ENCODE measurements around the gene COL9A3.

The COL9A3 gene

DNA sequence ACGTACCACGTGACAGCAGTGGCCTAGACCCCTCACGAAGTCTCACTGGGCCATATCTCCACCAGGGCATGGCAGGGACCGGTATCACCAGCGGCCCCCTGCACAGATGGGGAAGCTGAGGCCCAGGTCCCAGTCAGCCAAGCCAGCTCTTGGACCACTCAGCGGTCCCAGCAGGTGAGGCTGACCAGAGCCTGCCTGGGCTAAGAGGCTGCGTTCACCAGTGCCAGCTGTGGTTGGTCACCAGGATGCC lies 23.2 kb upstream of the COL9A3 start:
- H3K9ac ChIP-seq (ENCODE audit: low read length) = peak overlapping the region; percentile 31; the same call in 1 of the 2 replicates
- peaks cover 15% of the 10 kb centered on the region for H3F3A ChIP-seq (ENCODE audit: insufficient read depth)
- TF ChIP-seq EZH2phosphoT487 (conservative IDR thresholded peaks at IDR 0.05; ENCODE audit: low read length) = no peak
- TF ChIP-seq, protein P1, sequence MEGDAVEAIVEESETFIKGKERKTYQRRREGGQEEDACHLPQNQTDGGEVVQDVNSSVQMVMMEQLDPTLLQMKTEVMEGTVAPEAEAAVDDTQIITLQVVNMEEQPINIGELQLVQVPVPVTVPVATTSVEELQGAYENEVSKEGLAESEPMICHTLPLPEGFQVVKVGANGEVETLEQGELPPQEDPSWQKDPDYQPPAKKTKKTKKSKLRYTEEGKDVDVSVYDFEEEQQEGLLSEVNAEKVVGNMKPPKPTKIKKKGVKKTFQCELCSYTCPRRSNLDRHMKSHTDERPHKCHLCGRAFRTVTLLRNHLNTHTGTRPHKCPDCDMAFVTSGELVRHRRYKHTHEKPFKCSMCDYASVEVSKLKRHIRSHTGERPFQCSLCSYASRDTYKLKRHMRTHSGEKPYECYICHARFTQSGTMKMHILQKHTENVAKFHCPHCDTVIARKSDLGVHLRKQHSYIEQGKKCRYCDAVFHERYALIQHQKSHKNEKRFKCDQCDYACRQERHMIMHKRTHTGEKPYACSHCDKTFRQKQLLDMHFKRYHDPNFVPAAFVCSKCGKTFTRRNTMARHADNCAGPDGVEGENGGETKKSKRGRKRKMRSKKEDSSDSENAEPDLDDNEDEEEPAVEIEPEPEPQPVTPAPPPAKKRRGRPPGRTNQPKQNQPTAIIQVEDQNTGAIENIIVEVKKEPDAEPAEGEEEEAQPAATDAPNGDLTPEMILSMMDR (IDR thresholded peaks at IDR 0.05; ENCODE audit: insufficient read depth, low read length, poor library complexity, severe bottlenecking) = no peak
- H3K27ac ChIP-seq (ENCODE audit: low read depth, low read length) = peak overlapping the region; percentile 22; the same call in 1 of the 2 replicates
- no peaks in the 10 kb centered on the region for H3K79me2 ChIP-seq (ENCODE audit: insufficient read depth, low read length)
- H3K9me2 ChIP-seq (replicated peaks; ENCODE audit: insufficient read depth, low read length) = no peaks in the 10 kb centered on the region
- no peaks in the 10 kb centered on the region for H3K27me3 ChIP-seq (ENCODE audit: low read length)
- H2AFZ ChIP-seq (ENCODE audit: low read depth, low read length, severe bottlenecking) = peak overlapping the region; percentile 76
- H3K36me3 ChIP-seq (ENCODE audit: low read length) = no peaks in the 10 kb centered on the region
- no peaks in the 10 kb centered on the region for H4K20me1 ChIP-seq (ENCODE audit: low read depth, low read length)
- H3K9me3 ChIP-seq (ENCODE audit: insufficient read depth, low read length) = no peaks in the 10 kb centered on the region
- peak overlapping the region; percentile 51 for H3K4me2 ChIP-seq (ENCODE audit: low read depth, low read length, poor library complexity, severe bottlenecking)
- H3K4me3 ChIP-seq (ENCODE audit: insufficient read depth, low read length, poor library complexity, severe bottlenecking) = no peak overlapping the region

DNA sequence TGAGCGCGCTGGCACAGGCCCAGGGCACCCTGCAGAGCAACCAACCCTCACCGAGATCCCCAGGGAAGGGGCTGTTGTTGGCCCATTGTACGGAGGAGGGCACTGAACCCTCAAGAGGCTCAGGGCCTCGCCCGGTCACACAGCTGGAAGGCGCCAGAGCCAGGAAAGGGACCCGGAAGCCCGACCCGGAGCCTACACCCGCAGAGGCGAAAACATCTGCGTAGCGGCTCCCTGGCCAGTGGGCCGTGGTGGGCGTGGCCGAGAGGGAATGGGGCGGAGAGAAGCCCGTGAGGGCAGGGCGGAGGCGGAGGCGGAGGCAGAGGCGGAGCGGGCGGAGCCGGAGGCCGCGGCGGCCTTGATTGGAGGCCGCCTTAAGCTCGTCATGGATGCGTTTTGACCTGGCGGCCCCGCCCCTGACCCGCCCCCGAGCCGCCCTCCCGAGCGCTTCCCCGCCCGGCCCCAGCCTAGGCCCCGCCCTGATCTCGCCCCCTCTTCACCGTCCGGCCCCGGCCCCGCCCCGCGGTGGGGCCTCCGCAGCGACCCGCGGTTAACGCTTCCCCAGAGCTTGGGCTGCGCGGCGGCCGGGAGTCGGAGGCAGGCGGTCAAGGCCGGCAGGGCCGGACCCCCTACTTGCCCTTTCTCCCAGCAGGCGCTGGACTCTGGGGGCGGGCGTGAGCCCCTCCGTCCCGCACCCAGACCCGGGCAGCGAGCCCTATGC lies 22.7 kb upstream of the COL9A3 start:
- peak overlapping the region; percentile 84 for H3K27ac ChIP-seq (ENCODE audit: low read depth, low read length)
- peak overlapping the region; percentile 50 for H3K9ac ChIP-seq (ENCODE audit: low read length)
- no peaks in the 10 kb centered on the region for H4K20me1 ChIP-seq (ENCODE audit: low read depth, low read length)
- H3K9me3 ChIP-seq (ENCODE audit: insufficient read depth, low read length) = no peaks in the 10 kb centered on the region
- no peaks in the 10 kb centered on the region for H3K27me3 ChIP-seq (ENCODE audit: low read length)
- no peaks in the 10 kb centered on the region for H3K36me3 ChIP-seq (ENCODE audit: low read length)
- peak overlapping the region; percentile 76 for H2AFZ ChIP-seq (ENCODE audit: low read depth, low read length, severe bottlenecking)
- H3F3A ChIP-seq (ENCODE audit: insufficient read depth) = peaks cover 15% of the 10 kb centered on the region
- H3K4me3 ChIP-seq (ENCODE audit: insufficient read depth, low read length, poor library complexity, severe bottlenecking) = peak overlapping the region; percentile 39
- TF ChIP-seq, protein P1 (IDR thresholded peaks at IDR 0.05; ENCODE audit: insufficient read depth, low read length, poor library complexity, severe bottlenecking) = no peak
- no peak for TF ChIP-seq EZH2phosphoT487 (conservative IDR thresholded peaks at IDR 0.05; ENCODE audit: low read length)
- H3K9me2 ChIP-seq (replicated peaks; ENCODE audit: insufficient read depth, low read length) = no peaks in the 10 kb centered on the region
- no peaks in the 10 kb centered on the region for H3K79me2 ChIP-seq (ENCODE audit: insufficient read depth, low read length)
- H3K4me2 ChIP-seq (ENCODE audit: low read depth, low read length, poor library complexity, severe bottlenecking) = peak overlapping the region; percentile 83

DNA sequence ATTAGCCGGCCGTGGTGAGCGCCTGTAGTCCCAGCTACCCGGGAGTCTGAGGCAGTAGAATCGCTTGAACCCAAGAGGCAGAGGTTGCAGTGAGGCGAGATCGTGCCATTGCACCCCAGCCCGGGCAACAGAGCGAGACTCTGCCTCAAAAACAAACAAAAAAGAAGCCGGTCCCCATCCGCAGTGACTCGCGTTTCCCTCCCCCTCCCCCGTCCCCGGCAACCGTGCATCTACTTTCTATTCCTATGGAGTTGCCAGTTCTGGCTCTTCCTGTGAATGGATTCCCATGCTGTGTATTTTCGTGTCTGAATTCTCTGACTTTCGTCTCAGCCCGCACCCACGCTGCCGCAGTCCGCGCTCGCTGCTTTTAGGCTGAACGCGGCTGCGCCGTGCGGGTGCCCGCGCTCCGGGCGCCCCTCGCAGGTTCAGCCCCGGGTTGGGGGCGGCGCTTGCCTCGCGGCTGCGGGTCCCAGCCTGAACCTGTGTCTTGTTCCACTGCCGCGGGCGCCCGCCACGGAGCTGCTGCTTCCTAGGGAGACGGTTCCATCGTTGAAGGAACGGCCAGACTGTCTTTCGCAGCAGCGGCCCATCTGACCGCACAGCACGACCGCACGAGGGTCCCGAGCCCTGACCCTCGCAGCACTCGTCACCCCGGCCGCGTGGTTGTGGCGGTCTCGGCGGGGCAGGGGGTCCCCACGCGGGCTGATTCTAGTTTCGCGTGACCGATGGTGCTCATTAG lies 21.7 kb upstream of the COL9A3 start:
- Histone ChIP-seq H3K36me3 (ENCODE audit: low read length) (no peaks in the 10 kb centered on the region), H4K20me1 (ENCODE audit: low read depth, low read length) (no peaks in the 10 kb centered on the region), H3K9me2 (replicated peaks; ENCODE audit: insufficient read depth, low read length) (no peaks in the 10 kb centered on the region), H3K27me3 (ENCODE audit: low read length) (no peaks in the 10 kb centered on the region), H3K79me2 (ENCODE audit: insufficient read depth, low read length) (no peaks in the 10 kb centered on the region), H3K4me2 (ENCODE audit: low read depth, low read length, poor library complexity, severe bottlenecking) (peak overlapping the region; percentile 83), H3K27ac (ENCODE audit: low read depth, low read length) (peak overlapping the region; percentile 84), H2AFZ (ENCODE audit: low read depth, low read length, severe bottlenecking) (peak overlapping the region; percentile 75), H3K9me3 (ENCODE audit: insufficient read depth, low read length) (no peaks in the 10 kb centered on the region), H3K4me3 (ENCODE audit: insufficient read depth, low read length, poor library complexity, severe bottlenecking) (peak overlapping the region; percentile 39), H3K9ac (ENCODE audit: low read length) (peak overlapping the region; percentile 50), H3F3A (ENCODE audit: insufficient read depth) (peaks cover 15% of the 10 kb centered on the region)
- TF ChIP-seq EZH2phosphoT487 (conservative IDR thresholded peaks at IDR 0.05; ENCODE audit: low read length) = no peak
- TF ChIP-seq, protein P1 (IDR thresholded peaks at IDR 0.05; ENCODE audit: insufficient read depth, low read length, poor library complexity, severe bottlenecking) = no peak

Measured in SU-DHL-6 (cell line).